GM12875 (cell line): ENCODE results near the gene DNAJC12.
A peak's percentile ranks its signal among the peaks of the same experiment; 100 is the strongest.
"Not testable (repeated sequence)": the region's sequence is repeated elsewhere in the genome, so short reads cannot be mapped to it uniquely, and the experiment has no call there.

ENCODE experiments used
- H3K4me3 ChIP-seq: one replicate; pipeline ENCODE4 v1.5.1; 2011; ENCODE audit warnings: low read depth, low read length, control low read depth
- CTCF ChIP-seq: IDR thresholded peaks from 2 replicates; pipeline ENCODE4 v1.5.1; 2011; ENCODE audit warnings: low read depth, mild to moderate bottlenecking, control low read depth, inconsistent platforms, low read length, moderate library complexity, borderline replicate concordance; ENCODE audit not compliant: insufficient read depth

The DNAJC12 gene

DNA sequence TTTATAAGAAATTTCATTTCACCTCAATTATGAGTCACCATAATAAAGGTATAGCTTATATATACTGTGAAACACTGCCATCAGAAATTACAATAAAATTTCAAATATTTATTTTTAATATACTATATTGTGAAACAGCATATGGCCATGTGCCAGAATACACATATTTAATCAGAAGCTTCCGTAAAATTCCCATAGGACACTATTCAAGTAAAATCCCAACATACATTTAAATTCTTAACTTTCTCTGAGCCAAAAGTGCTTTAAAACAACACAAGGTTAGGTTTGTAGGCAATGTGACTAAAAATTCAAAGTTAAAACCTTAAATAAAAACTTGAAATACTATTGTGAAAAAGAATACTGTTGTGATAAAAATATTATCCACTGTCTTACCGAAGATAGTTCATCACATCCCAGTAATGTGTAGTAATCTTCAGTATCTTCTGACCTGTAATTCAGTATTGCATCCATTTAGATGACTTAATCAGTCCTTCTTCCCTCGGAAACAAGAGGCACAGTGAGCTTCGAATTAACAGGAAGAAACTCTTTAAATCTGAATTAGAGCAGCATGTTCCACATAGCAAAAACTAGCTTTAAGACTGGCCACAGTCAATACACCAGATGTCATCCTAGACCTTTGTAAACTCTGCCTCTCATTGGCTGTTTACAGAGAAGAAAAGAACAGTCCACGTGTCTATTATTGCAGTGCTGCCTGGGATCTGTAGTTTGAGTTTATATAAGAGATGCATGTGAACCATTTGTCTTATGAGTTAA, at the start of gene DNAJC12:
Gene DNAJC12, minus strand, starts transcription at position 648 of the 774 bp plus-strand sequence. Its CDS starts 177 bp downstream, at position 471.
- no peak for TF ChIP-seq CTCF
- H3K4me3 ChIP-seq: no peak within 1 kb of the TSS

DNA sequence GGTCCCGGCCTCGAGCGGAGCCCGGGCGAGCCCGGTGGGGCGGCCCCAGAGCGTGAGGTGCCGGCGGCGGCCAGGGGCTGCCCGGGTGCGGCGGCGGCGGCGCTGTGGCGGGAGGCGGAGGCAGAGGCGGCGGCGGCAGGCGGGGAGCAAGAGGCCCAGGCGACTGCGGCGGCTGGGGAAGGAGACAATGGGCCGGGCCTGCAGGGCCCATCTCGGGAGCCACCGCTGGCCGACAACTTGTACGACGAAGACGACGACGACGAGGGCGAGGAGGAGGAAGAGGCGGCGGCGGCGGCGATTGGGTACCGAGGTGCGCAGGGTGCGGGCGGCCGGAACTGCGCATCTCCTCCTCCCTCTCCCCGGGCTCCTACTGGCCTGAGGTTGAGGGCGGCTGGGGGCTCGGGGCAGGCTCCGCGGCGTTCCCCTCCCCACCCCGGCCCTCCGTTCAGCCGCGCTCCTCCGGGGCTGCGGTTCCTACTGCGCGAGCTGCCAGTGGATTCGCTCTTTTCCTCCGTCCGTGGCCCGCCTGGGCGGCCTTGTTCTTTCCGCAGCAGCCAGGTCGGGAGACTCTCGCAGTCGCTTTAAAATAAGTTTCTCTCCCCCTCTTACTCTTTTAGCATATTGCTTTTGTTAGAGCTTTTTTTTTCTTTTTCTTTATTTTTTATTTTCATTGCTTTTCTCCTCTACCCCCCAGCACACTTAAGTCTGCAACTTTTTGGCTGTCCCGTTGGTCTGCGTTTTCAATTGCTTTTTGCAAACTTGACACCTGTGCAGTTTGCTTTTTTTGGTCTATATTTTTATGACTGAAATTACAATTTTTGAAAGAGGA, 47.1 kb upstream of the DNAJC12 start:
- peak overlapping the region; percentile 86 for H3K4me3 ChIP-seq
- TF ChIP-seq CTCF: no peak

- no peak for TF ChIP-seq CTCF
- peak within 1 kb of the TSS; percentile 86 for H3K4me3 ChIP-seq
These were observed 46.4 kb upstream of the DNAJC12 start, which contains the start of gene SIRT1 for GRCh38 chr10:67884313-67884841. SIRT1 (plus strand) TSS chr10:67884656; CDS start chr10:67884722, 66 bp downstream.

- TF ChIP-seq CTCF: no peak
These were observed 45.8 kb upstream of the DNAJC12 start for GRCh38 chr10:67883710-67884312.

DNA sequence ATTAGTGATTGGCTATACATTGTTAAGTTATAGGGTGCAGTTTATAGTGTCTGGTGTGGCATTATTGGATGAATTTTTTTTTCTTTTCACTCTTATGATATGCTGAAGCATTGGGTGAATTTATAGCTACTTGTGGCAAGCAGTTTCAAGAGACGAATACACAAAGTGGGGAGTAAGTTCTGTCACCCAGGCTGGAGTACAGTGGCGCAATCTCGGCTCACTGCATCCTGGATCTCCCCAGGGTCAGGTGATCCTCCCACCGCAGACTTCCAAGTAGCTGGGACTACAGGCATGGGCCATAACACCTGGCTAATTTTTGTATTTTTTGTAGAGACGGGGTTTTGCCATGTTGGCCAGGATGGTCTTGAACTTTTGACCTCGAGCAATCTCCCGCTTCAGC, 40.1 kb upstream of the DNAJC12 start:
- TF ChIP-seq CTCF: no peak
- no peak overlapping the region for H3K4me3 ChIP-seq

More at GRCh38 chr10:67883710-67884312, 45.8 kb upstream of the DNAJC12 start:
- peak overlapping the region; percentile 86 for H3K4me3 ChIP-seq

- not testable (repeated sequence) for H3K4me3 ChIP-seq
These were observed 39.4 kb upstream of the DNAJC12 start for GRCh38 chr10:67877421-67877820.
